Neural crest cell (in vitro differentiated cells): ENCODE results near the gene MAGI2. TPM values are rescaled to one million over a fixed set of nuclear protein-coding genes. Genes with fewer than 3 reads are reported as not detected.

Experiments used
- DNase-seq: peaks from one replicate; pipeline ENCODE4 v3.0.0; 2021; ENCODE audit warnings: low read depth, mixed read lengths, low spot score
- H3K27ac Mint-ChIP-seq: one replicate; pipeline ENCODE4 v1.8.0; 2021; ENCODE audit warnings: mild to moderate bottlenecking, mixed read lengths; ENCODE audit not compliant: unreplicated experiment
- H3K27me3 Mint-ChIP-seq: 2 replicates; pipeline ENCODE4 v1.8.0; 2021; ENCODE audit warnings: low read depth, mild to moderate bottlenecking, mixed read lengths
- H3K36me3 Mint-ChIP-seq: 2 replicates; pipeline ENCODE4 v1.8.0; 2021; ENCODE audit warnings: low read depth, mild to moderate bottlenecking, mixed read lengths
- H3K4me1 Mint-ChIP-seq: 2 replicates; pipeline ENCODE4 v1.8.0; 2021; ENCODE audit warnings: mixed read lengths
- H3K4me3 Mint-ChIP-seq: one replicate; pipeline ENCODE4 v1.8.0; 2021; ENCODE audit warnings: mild to moderate bottlenecking, mixed read lengths
- H3K9me3 Mint-ChIP-seq: 2 replicates; pipeline ENCODE4 v1.8.0; 2021; ENCODE audit warnings: mixed read lengths
- CTCF ChIP-seq: fragments of 200-600 bp; sonication (generic); conservative IDR thresholded peaks from 2 replicates; pipeline ENCODE4 v1.5.0; 2021; ENCODE audit warnings: antibody characterized with exemption, mild to moderate bottlenecking
- total RNA-seq: library from RNA; stranded (reverse); gene quantifications from 2 replicates; pipeline ENCODE4 v1.2.1, GENCODE V29; 2021

The MAGI2 gene
- total RNA-seq, 1 donor from 2014 or later, result 10.0 TPM

DNA sequence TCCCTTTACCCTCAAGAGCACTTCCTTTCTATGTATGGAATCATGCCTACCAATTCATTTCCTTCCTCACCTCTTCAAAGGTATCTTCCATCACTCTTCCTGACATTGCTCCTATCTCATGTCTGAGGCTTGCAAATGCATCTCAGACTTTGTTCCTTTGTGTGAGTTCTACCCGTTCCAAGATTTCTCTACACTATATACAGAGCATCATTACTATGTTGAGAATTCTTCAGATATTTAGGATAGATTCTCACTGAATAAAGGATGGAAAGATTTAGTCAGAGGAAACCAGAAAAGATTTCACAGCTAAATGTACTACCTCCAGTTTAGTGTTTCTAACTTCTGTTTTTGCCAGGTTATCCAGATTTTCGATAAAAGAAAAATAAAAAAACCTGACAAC is 1192.2 kb downstream of the MAGI2 start:
- no peaks in the 10 kb centered on the region for H3K9me3 Mint-ChIP-seq
- H3K27ac Mint-ChIP-seq, result no peak overlapping the region
- DNase-seq, result no peak
- no peak overlapping the region for H3K4me3 Mint-ChIP-seq
- no peaks in the 10 kb centered on the region for H3K4me1 Mint-ChIP-seq
- no peak for TF ChIP-seq CTCF
- H3K27me3 Mint-ChIP-seq, result no peaks in the 10 kb centered on the region
- peaks cover 2% of the 10 kb centered on the region for H3K36me3 Mint-ChIP-seq

- DNase-seq, result no peak
- no peaks in the 10 kb centered on the region for H3K4me1 Mint-ChIP-seq
- no peak for TF ChIP-seq CTCF
- H3K9me3 Mint-ChIP-seq, result no peaks in the 10 kb centered on the region
- no peak overlapping the region for H3K4me3 Mint-ChIP-seq
- no peak overlapping the region for H3K27ac Mint-ChIP-seq
- H3K36me3 Mint-ChIP-seq, result peaks cover 5% of the 10 kb centered on the region
- no peaks in the 10 kb centered on the region for H3K27me3 Mint-ChIP-seq
These were observed 1192.6 kb downstream of the MAGI2 start for GRCh38 chr7:78260826-78261225.

DNA sequence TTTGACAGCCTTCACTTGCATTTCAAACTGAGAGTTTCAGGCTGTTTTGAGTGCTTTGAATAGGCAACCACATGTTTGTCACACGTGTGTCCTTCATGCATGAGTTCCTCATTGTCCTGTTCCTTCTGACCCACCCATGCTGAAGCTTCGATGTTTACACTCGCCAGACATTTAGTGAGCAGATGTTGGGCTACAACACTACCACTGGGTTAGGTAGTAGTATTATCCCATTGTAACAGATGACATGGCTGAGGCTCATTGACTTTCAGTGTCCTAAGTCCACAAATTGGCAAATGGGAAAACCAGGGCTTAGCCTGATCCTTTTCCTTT is 1198.8 kb downstream of the MAGI2 start:
- no peaks in the 10 kb centered on the region for H3K9me3 Mint-ChIP-seq
- H3K36me3 Mint-ChIP-seq, result peaks cover 6% of the 10 kb centered on the region
- H3K4me3 Mint-ChIP-seq, result no peak overlapping the region
- H3K27me3 Mint-ChIP-seq, result no peaks in the 10 kb centered on the region
- H3K27ac Mint-ChIP-seq, result no peak overlapping the region
- no peak for DNase-seq
- no peaks in the 10 kb centered on the region for H3K4me1 Mint-ChIP-seq
- no peak for TF ChIP-seq CTCF

DNA sequence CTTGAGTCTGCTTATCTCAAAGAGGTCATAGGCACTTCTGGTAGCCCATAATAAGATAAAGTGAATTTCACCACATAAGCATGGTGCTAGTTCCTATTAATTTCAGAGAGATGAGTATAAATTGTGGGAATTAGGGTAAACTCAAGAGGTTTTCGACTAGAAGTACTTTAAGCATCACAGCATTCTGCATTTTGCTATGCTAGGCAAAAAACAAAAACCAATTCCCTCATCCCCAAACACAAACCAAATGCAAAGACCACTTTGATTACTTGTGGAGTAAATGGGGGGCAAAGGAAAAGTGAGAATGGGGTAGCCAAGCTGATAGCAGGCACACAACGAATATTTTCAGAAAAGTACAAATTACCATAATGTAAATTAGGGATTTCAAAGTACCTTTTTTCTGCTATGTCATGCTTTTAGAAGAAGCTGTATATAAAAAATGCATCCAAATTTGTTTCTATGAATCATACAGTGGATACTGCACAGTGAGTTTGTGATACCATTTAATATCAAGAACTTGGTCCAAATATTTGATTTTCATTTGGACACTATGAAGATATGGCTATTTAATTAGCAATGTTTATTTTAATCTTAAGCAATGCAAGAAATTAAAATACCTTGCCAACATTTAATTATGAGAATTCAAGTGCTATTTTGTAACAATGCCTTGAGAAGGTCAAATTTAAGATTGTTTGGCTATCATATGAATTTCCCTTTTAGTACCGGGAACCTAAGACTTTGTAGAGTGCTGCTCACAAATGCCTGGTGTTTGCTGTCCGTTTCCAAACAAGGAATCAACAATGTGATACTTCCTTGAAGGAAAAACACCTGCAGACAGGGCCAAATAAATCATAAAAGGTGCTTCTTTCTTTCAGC is 1199.4 kb downstream of the MAGI2 start:
- TF ChIP-seq CTCF, result no peak

DNA sequence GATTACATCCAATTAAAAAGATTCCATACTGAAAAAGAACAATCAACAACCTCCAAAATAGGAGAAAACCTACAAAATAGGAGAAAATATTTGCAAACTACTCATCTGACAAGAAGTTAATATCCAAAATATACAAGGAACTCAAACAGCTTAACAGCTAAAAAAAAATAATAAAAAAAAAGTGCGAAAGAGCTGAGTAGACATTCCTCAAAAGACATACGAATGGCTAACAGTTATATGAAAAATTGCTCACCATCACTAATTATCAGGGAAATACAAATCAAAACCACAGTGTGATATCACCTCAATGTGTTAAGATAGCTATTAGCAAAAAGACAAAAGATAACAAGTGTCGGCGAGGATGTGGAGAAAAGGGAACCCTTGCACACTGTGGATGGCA is 1204.6 kb downstream of the MAGI2 start:
- no peak for DNase-seq
- H3K4me3 Mint-ChIP-seq, result no peak overlapping the region
- H3K9me3 Mint-ChIP-seq, result peaks cover 10% of the 10 kb centered on the region
- H3K4me1 Mint-ChIP-seq, result no peaks in the 10 kb centered on the region
- no peak for TF ChIP-seq CTCF
- H3K36me3 Mint-ChIP-seq, result peaks cover 4% of the 10 kb centered on the region
- no peaks in the 10 kb centered on the region for H3K27me3 Mint-ChIP-seq
- H3K27ac Mint-ChIP-seq, result no peak overlapping the region

More for the DNA sequence above, 1199.4 kb downstream of the MAGI2 start:
- Mint-ChIP-seq H3K9me3 (peaks cover 3% of the 10 kb centered on the region), H3K27ac (no peak overlapping the region), H3K27me3 (no peaks in the 10 kb centered on the region), H3K4me3 (no peak overlapping the region), H3K4me1 (no peaks in the 10 kb centered on the region), H3K36me3 (peaks cover 6% of the 10 kb centered on the region)
- no peak for DNase-seq
